Esophagus (tissue), 2 donors: ENCODE results near the gene ATIC. TPM values are rescaled to one million over a fixed set of nuclear protein-coding genes. Genes with fewer than 3 reads are reported as not detected.
"Not testable (repeated sequence)": the region's sequence is repeated elsewhere in the genome, so short reads cannot be mapped to it uniquely, and the experiment has no call there.

ENCODE experiments used
- H3K27ac ChIP-seq, 2 donors: one replicate each; pipeline ENCODE4 v1.5.1; 2013; ENCODE audit warnings: low read depth in 2 of 2, mild to moderate bottlenecking in 2 of 2, inconsistent platforms in 1 of 2, low read length in 1 of 2, moderate library complexity in 1 of 2
- H3K27me3 ChIP-seq, 2 donors: one replicate each; pipeline ENCODE4 v1.6.1; 2013; ENCODE audit warnings: low read length in 2 of 2, control low read depth in 1 of 2, mild to moderate bottlenecking in 1 of 2; ENCODE audit not compliant: insufficient read depth in 2 of 2, control insufficient read depth in 1 of 2
- H3K36me3 ChIP-seq, 2 donors: one replicate each; pipeline ENCODE4 v1.6.1; 2013; ENCODE audit warnings: low read length in 1 of 2; ENCODE audit not compliant: control insufficient read depth in 2 of 2, insufficient read depth in 2 of 2
- H3K4me1 ChIP-seq, 2 donors: one replicate each; pipeline ENCODE4 v1.6.1; 2013; ENCODE audit warnings: low read length in 1 of 2; ENCODE audit not compliant: control insufficient read depth in 2 of 2, insufficient read depth in 2 of 2
- H3K4me3 ChIP-seq, 2 donors: one replicate each; pipeline ENCODE4 v1.5.1; 2013; ENCODE audit warnings: low read length in 2 of 2, mild to moderate bottlenecking in 2 of 2, low read depth in 1 of 2, moderate library complexity in 1 of 2
- H3K9me3 ChIP-seq, 2 donors: one replicate each; pipeline ENCODE4 v1.6.1; 2013; ENCODE audit warnings: mild to moderate bottlenecking in 2 of 2, low read depth in 1 of 2, low read length in 1 of 2, moderate library complexity in 1 of 2; ENCODE audit not compliant: control insufficient read depth in 2 of 2, insufficient read depth in 1 of 2
- WGBS, 2 donors: extraction: QIAGEN DNeasy Blood & Tissue Kit; methylation state at CpG; one replicate each; pipeline ENCODE4 v1.1.7; 2013; 5-methylcytosine and 5-hydroxymethylcytosine counted together
- polyA plus RNA-seq, 2 donors: library from polyadenylated mRNA; stranded (reverse); fragments of 200-250 nt; gene quantifications; one replicate each; pipeline ENCODE4 v1.2.3, GENCODE V29; 2013
- donor health status: healthy with polysubstance abuse.
- donor health status: Bipolar disorder and iron deficiency.

The ATIC gene
- polyA plus RNA-seq, 2 donors: 55.7 to 76.9 TPM

DNA sequence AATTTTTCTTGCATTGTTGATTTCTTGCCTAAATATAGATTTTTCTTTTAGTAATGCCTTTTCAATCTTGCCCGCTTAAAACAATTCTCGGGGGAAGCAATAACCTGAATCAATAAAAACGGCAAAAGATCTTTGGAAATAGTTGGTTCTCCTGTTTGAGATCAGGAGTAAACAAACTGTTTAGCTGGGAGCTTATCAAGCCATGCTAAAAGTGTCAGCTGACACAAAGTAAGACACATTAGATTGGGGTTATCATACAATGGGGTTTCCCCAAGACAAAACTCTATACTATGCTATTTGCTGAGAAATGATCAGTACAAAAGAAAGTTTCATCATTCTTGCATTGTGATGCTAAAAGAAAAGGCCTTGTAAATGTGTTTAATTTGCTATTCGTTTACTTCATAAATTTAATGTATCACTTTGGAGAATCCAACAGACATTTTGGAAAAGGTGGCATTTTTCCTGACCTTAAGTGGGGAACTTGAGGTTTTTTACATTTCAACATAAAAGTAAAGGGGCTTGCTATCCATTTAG lies 46.5 kb downstream of the ATIC start:
- H3K36me3 ChIP-seq: peaks cover 0 to 4% of the 10 kb centered on the region in 2 donors
- 87 to 93% methylated on average over 4 of the region's 4 CpGs for WGBS, 2 donors
- no peak overlapping the region for H3K27ac ChIP-seq
- H3K4me1 ChIP-seq: no peaks in the 10 kb centered on the region
- no peak overlapping the region for H3K4me3 ChIP-seq
- H3K27me3 ChIP-seq: no peaks in the 10 kb centered on the region
- no peaks in the 10 kb centered on the region for H3K9me3 ChIP-seq

DNA sequence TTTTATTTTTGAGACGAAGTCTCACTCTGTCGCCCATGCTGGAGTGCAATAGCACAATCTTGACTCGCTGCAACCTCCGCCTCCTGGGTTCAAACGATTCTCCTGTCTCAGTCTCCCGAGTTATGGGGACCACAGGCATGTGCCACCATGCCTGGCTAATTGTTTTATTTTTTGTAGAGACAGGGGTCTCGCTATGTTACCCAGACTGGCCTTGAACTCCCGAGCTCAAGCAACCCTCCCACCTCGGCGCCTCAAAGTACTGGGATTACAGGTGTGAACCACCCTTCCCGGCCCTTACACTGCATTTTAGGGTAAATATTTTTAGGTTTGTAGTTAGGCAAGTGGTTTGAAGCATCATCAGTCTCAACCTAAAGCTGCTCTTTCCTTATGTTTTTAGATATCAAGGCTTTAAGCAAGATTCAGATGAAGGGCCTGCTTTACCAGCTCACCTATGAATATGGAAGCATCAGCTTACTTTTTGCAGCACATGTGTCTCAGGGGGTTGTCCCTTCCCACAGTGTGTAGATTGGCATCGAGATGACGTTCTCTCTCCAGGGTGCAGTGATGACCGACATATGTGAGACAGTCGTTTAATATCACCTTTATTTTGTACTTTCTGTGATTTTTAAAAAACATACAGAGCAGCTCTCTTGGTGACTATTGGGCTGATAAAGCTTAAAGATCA lies 47.2 kb downstream of the ATIC start:
- Histone ChIP-seq H3K4me1 (no peaks in the 10 kb centered on the region), H3K27ac (no peak overlapping the region), H3K36me3 (peaks cover 0 to 4% of the 10 kb centered on the region in 2 donors), H3K9me3 (no peaks in the 10 kb centered on the region), H3K27me3 (no peaks in the 10 kb centered on the region), H3K4me3 (no peak overlapping the region)
- WGBS, 2 donors: 90 to 92% methylated on average over 15 of the region's 15 CpGs

DNA sequence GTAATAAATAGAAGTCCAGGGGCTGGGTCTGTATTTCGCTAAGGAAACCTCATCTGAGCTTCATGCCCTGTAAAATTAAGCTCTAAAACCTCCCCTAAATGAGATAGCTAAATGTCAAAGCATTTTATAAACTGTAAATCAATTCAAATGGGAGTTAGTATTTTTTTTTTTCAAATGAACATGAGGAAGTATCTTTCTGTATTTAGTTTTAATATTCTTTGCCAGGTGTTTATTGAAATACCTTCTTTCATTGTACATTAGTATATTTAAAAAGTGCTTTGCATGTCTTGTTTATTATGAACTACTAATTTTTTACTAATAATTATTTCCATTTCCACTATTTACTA lies 47.7 kb downstream of the ATIC start:
- no peaks in the 10 kb centered on the region for H3K27me3 ChIP-seq
- H3K4me1 ChIP-seq: no peaks in the 10 kb centered on the region
- H3K9me3 ChIP-seq: no peaks in the 10 kb centered on the region
- H3K36me3 ChIP-seq: peaks cover 0 to 4% of the 10 kb centered on the region in 2 donors
- H3K27ac ChIP-seq: no peak overlapping the region
- 88 to 95% methylated on average over 1 of the region's 1 CpG for WGBS, 2 donors
- no peak overlapping the region for H3K4me3 ChIP-seq

DNA sequence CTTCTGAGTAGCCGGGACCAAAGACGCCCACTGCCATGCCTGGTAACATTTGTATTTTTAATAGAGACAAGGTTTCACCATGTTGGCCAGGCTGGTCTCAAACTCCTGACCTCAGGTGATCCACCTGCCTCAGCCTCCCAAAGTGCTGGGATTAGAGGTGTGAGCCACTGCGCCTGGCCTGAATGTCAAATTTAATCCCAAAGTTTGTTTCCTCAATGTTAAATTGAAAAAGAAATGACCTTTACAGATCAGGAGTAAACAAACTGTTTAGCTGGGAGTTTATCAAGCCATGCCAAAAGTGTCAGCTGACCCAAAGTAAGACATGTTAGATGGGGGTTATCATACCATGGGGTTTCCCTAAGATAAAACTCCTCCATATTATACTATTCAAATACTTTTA lies 48.2 kb downstream of the ATIC start:
- H3K36me3 ChIP-seq, H3K27me3 ChIP-seq, H3K27ac ChIP-seq, H3K9me3 ChIP-seq, H3K4me3 ChIP-seq, H3K4me1 ChIP-seq: not testable (repeated sequence)
- 87 to 93% methylated on average over 3 of the region's 3 CpGs for WGBS, 2 donors

- no peak overlapping the region for H3K27ac ChIP-seq
- no peaks in the 10 kb centered on the region for H3K9me3 ChIP-seq
- H3K27me3 ChIP-seq: no peaks in the 10 kb centered on the region
- 85 to 90% methylated on average over 2 of the region's 2 CpGs for WGBS, 2 donors
- no peak overlapping the region for H3K4me3 ChIP-seq
- peaks cover 0 to 4% of the 10 kb centered on the region in 2 donors for H3K36me3 ChIP-seq
- H3K4me1 ChIP-seq: no peaks in the 10 kb centered on the region
Observed at GRCh38 chr2:215360596-215360995, 48.7 kb downstream of the ATIC start.

DNA sequence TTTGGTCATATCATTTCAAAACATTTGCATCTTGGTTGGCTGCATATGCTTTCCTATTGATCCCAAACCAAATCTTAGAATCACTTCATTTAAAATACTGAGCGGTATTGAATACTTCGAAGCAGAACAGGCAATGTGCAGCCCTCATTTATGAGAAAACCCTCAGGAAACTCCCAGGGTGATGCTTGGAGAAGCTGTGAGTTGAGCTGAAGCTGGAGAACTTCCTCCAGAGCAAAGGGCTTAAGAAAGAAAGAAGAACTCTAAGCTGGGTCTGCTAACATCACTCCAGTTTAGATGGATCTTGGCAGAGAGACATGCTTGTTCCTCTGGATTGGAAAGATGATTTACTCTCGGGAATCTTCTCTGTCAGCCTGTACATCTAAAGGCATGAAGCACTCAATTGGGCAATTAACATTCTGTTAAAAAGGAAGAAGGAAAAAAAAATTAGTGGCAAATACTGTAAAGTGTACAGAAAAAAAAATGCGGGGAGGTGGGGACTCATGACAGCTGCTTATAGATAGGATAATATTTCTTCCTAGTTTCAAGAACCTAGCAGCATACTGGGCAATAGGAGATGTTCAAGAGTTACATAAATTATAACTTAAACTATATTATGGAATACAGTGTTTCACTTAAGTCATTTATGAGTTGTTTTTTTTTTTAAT lies 49.5 kb downstream of the ATIC start:
- Histone ChIP-seq H3K27ac (no peak overlapping the region), H3K36me3 (peaks cover 0 to 4% of the 10 kb centered on the region in 2 donors), H3K9me3 (no peaks in the 10 kb centered on the region), H3K27me3 (no peaks in the 10 kb centered on the region), H3K4me3 (no peak overlapping the region), H3K4me1 (no peaks in the 10 kb centered on the region)
- WGBS, 2 donors: 91 to 95% methylated on average over 4 of the region's 4 CpGs

DNA sequence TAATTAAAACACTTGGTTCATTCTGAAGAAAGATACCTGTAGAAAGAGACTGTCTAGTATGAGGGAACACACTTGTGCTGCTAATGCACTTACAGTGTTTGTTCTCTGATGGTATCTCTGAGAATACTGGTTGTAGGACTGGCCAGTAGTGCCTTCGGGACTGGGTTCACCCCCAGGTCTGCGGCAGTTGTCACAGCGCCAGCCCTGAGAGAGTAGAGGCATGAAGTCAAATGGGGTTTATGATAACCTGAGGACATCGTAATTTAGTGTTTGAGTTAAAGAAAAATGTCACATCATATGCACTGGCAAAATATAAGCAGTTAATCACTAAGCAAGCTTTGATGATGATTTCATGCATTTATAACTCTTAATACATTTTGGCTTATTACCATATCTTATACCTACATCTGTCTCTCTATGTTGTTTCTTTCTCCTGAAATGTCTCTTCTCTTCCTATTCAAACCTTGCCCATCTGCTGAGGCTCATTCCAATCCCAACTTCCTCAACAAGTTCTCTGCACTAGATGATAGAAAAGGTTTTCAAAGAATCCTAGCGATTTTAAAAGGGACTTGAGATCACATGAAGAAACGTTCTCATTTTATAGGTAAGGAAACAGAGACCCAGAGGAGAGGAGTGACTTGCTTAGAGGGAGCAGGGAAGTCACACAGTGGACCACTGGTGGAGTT lies 50.2 kb downstream of the ATIC start:
- Histone ChIP-seq H3K27me3 (no peaks in the 10 kb centered on the region), H3K4me1 (no peaks in the 10 kb centered on the region), H3K4me3 (no peak overlapping the region), H3K27ac (no peak overlapping the region), H3K9me3 (no peaks in the 10 kb centered on the region), H3K36me3 (peaks cover 0 to 4% of the 10 kb centered on the region in 2 donors)
- 78 to 79% methylated on average over 6 of the region's 6 CpGs for WGBS, 2 donors

DNA sequence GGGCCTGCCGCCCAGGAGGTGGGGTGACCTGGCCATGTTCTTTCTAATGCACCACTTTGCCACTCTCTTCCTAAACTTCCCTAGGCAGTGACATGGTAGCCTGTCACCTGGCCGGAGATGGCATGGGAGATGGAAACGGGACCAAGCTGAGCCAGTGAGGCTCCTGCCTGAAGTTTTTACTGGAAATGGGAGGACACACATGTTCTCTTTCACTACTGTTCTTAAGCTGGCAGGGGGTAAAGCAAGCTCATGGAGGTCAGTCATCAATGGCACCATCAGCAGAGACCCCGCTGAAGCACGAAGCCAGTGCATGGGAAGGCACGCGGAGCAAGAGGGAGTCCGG lies 50.7 kb downstream of the ATIC start:
- no peaks in the 10 kb centered on the region for H3K9me3 ChIP-seq
- no peak overlapping the region for H3K27ac ChIP-seq
- WGBS, 2 donors: 96 to 97% methylated on average over 8 of the region's 8 CpGs
- no peaks in the 10 kb centered on the region for H3K27me3 ChIP-seq
- H3K36me3 ChIP-seq: peaks cover 0 to 4% of the 10 kb centered on the region in 2 donors
- no peak overlapping the region for H3K4me3 ChIP-seq
- H3K4me1 ChIP-seq: no peaks in the 10 kb centered on the region

- Histone ChIP-seq H3K27me3 (no peaks in the 10 kb centered on the region), H3K4me1 (no peaks in the 10 kb centered on the region), H3K27ac (no peak overlapping the region), H3K4me3 (no peak overlapping the region), H3K9me3 (no peaks in the 10 kb centered on the region), H3K36me3 (peaks cover 0 to 4% of the 10 kb centered on the region in 2 donors)
- WGBS, 2 donors: 65 to 83% methylated on average over 2 of the region's 2 CpGs
Observed at GRCh38 chr2:215363039-215363438, 51.2 kb downstream of the ATIC start.
